Suprapubic skin (tissue), 4 donors: ENCODE results near the gene TMEM175. TPM values are rescaled to one million over a fixed set of nuclear protein-coding genes. Genes with fewer than 3 reads are reported as not detected.

ENCODE experiments used
- DNase-seq, 2 donors: peaks; one replicate each; pipeline ENCODE4 v3.0.0-alpha.2; 2019; ENCODE audit warnings: low spot score in 2 of 2
- H3K27ac ChIP-seq: fragments of 200-600 bp; sonication (generic); one replicate; pipeline ENCODE4 v1.5.1; 2019
- H3K27me3 ChIP-seq: fragments of 200-600 bp; sonication (generic); one replicate; pipeline ENCODE4 v1.5.1; 2019
- H3K36me3 ChIP-seq: fragments of 200-600 bp; sonication (generic); one replicate; pipeline ENCODE4 v1.5.1; 2019
- H3K4me1 ChIP-seq: fragments of 200-600 bp; sonication (generic); one replicate; pipeline ENCODE4 v1.5.1; 2019
- H3K4me3 ChIP-seq: fragments of 200-600 bp; sonication (generic); one replicate; pipeline ENCODE4 v1.5.1; 2019; ENCODE audit warnings: mild to moderate bottlenecking
- H3K9me3 ChIP-seq: fragments of 200-600 bp; sonication (generic); one replicate; pipeline ENCODE4 v1.5.1; 2019
- EP300 ChIP-seq: sonication (generic); formaldehyde crosslinking; IDR thresholded peaks from one replicate; pipeline ENCODE4 v1.6.1; 2017; ENCODE audit warnings: antibody characterized with exemption
- POLR2A ChIP-seq, 2 donors: fragments of 450-650 bp; IDR thresholded peaks; one replicate each; pipeline ENCODE4 v1.6.1; 2017; ENCODE audit warnings: antibody characterized with exemption in 2 of 2, mild to moderate bottlenecking in 2 of 2, moderate library complexity in 2 of 2
- POLR2AphosphoS5 ChIP-seq, 3 donors: sonication (generic); formaldehyde crosslinking; IDR thresholded peaks; one replicate each; pipeline ENCODE4 v1.6.1; 2017; ENCODE audit warnings: antibody characterized with exemption in 3 of 3
- WGBS: methylation state at CpG from one replicate; pipeline ENCODE4 v1.1.5; 2018; 5-methylcytosine and 5-hydroxymethylcytosine counted together
- total RNA-seq, 4 donors: library from RNA; depleted of rRNA; stranded (reverse); fragments of >200 nt; gene quantifications; one replicate each; pipeline ENCODE4 v1.1.0, GENCODE V29; 2016
- TF ChIP-seq, protein P1 (sequence below), 2 donors: fragments of 200-600 bp in 1 of 2; fragments of 450-650 bp in 1 of 2; sonication (generic) in 1 of 2; IDR thresholded peaks; one replicate each; pipeline ENCODE4 v1.5.1; 2016 to 2019; ENCODE audit warnings: antibody characterized with exemption in 2 of 2, mild to moderate bottlenecking in 1 of 2, moderate library complexity in 1 of 2

TMEM175 gene
- 10 to 100 TPM; 41.1 to 98.3 (median 65.3) TPM for total RNA-seq

DNA sequence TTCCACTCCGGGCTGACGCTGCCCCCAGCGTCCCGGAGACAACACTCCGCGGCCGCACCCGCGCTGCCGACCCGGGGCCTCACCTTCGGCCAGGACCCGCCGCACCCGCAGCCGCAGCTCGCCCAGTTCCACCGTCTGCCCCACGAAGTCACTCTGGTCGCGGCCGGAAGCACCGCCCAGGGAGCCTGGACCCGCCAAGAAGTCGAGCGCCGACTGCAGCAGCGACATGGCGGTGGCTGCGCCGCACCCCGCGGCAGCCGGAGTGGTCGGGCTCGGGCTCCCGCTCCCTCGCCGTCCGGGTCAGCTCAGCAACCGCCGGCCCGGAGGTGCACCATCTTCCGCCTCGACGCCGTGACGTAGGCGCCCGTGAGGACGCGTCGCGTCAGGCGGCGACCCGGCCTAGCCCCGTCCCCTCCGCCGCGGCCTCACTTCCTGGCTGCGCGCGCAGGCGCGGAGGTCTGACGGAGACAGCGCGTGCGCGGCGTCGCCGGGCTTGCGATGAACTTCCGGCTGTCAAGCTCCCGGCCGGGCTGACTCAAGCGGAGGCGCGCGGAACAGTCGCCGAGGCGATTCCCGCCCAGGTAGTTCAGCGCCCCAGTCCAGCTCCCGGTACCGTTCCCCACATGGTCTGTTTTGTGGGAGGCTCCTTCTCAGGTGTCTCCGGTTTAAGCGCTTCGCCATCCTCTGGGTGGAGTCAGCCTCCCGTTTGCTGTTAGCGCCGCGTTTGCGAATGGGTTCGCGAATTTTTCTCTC is at the start of gene TMEM175, which contains the start of gene GAK:
TSS of gene TMEM175 (plus strand) at position 501 of the 753 bp plus-strand sequence. CDS start 15,280 bp downstream, outside the sequence.
TSS of gene GAK (minus strand) at position 357 of the 753 bp plus-strand sequence. CDS start at position 228, 129 bp downstream.
- TF ChIP-seq POLR2AphosphoS5 (IDR thresholded peaks at IDR 0.05) (peak in 2 of 3 donors; percentile 7 to 86), EP300 (no peak), POLR2A (IDR thresholded peaks at IDR 0.05) (peak in 1 of 2 donors; percentile 60)
- TF ChIP-seq, protein P1, sequence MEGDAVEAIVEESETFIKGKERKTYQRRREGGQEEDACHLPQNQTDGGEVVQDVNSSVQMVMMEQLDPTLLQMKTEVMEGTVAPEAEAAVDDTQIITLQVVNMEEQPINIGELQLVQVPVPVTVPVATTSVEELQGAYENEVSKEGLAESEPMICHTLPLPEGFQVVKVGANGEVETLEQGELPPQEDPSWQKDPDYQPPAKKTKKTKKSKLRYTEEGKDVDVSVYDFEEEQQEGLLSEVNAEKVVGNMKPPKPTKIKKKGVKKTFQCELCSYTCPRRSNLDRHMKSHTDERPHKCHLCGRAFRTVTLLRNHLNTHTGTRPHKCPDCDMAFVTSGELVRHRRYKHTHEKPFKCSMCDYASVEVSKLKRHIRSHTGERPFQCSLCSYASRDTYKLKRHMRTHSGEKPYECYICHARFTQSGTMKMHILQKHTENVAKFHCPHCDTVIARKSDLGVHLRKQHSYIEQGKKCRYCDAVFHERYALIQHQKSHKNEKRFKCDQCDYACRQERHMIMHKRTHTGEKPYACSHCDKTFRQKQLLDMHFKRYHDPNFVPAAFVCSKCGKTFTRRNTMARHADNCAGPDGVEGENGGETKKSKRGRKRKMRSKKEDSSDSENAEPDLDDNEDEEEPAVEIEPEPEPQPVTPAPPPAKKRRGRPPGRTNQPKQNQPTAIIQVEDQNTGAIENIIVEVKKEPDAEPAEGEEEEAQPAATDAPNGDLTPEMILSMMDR (IDR thresholded peaks at IDR 0.05), result no peak
- Histone ChIP-seq H3K27ac (peak within 1 kb of the TSS; percentile 92), H3K36me3 (no peaks in the 10 kb centered on the region), H3K4me3 (peak within 1 kb of the TSS; percentile 96), H3K27me3 (no peaks in the 10 kb centered on the region), H3K4me1 (peaks cover 50% of the 10 kb centered on the region), H3K9me3 (no peaks in the 10 kb centered on the region)
- DNase-seq, result peak; percentile 96 to 97
- 0% methylated on average over 25 of the region's 99 CpGs for WGBS

DNA sequence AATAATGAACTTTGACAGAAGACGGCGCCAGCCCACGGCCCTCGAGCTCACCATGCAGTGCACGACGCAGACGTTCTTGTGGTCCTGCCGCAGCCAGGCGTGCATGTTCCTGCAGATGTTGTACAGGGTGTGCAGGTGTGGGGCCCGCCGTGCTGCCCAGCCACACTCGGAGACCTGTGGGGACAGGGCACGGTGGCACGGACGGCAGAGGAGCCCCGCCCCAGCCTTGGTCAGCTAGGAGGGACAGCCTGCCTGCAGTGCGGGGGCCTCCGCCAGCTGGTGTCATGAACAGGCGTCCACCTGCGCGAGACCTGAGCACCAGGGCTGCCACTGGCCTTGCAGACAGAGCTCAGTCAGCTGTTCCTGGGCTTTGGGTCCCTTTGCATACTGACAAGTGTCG is 49.6 kb upstream of the TMEM175 start:
- H3K4me1 ChIP-seq, result no peaks in the 10 kb centered on the region
- no peak overlapping the region for H3K27ac ChIP-seq
- no peaks in the 10 kb centered on the region for H3K9me3 ChIP-seq
- TF ChIP-seq EP300, result no peak
- DNase-seq, result no peak
- H3K36me3 ChIP-seq, result peaks cover 93% of the 10 kb centered on the region
- no peaks in the 10 kb centered on the region for H3K27me3 ChIP-seq
- 97% methylated on average over 11 of the region's 22 CpGs for WGBS
- no peak overlapping the region for H3K4me3 ChIP-seq

DNA sequence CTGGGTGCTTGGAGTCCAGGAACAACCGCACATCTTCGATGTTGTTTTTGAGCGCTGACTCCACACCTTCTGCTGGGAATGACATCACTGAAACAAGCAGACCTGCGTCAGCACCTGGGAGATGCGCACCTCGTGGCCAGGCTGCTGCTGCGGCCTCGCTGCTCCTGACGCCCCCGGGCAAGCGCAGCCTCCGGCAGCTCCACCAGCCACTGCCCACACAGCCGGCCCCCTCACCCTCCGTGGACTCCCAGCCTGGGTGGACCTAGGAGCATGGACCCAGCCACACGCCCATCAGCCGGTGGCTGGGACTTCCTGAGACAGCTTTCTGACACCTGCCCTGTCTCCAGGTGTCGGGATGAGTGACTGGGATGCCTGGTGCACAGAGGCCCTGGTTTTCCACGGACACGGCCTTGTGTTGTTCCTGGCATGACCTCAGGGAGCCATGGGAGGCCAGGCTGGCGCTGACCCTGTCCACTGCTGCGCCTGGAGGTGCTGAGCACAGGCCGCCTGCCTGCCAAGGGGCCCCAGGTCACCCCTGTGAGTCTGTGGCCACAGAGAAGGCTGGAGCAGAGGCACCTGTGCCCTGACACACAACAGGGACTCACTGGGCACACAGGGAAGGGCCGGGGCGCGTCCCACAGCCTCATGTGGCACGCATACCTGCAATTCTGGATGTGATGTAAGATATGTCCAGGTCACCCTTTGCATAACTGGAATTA is 48.7 kb upstream of the TMEM175 start:
- peaks cover 92% of the 10 kb centered on the region for H3K36me3 ChIP-seq
- TF ChIP-seq, protein P1 (IDR thresholded peaks at IDR 0.05), result no peak
- no peak for TF ChIP-seq POLR2AphosphoS5 (IDR thresholded peaks at IDR 0.05)
- no peak for TF ChIP-seq EP300
- no peak for TF ChIP-seq POLR2A (IDR thresholded peaks at IDR 0.05)
- H3K27me3 ChIP-seq, result no peaks in the 10 kb centered on the region
- H3K4me3 ChIP-seq, result no peak overlapping the region
- no peaks in the 10 kb centered on the region for H3K9me3 ChIP-seq
- 98% methylated on average over 20 of the region's 26 CpGs for WGBS
- H3K27ac ChIP-seq, result no peak overlapping the region
- no peak for DNase-seq
- H3K4me1 ChIP-seq, result no peaks in the 10 kb centered on the region

DNA sequence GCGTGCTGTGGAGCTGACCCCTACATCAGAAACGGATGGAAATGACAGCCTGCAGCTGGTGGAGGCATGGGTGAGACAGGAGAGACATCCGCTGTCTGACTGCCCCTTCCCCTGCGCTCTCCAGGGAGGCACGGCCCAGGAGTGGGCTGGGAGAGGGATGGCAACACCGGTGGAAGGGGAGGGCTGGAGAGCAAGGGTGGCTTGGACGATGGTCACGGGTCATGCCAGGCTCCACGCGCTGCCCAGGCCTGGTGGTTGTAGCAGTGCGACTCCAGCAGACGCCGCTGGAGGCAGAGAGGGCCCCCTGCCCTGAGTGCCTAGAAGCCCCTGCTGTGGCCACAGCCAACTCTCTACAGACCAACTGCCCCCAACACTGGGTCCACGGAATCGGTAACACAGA is 48.0 kb upstream of the TMEM175 start:
- WGBS, result 96% methylated on average over 14 of the region's 15 CpGs
- peaks cover 92% of the 10 kb centered on the region for H3K36me3 ChIP-seq

DNA sequence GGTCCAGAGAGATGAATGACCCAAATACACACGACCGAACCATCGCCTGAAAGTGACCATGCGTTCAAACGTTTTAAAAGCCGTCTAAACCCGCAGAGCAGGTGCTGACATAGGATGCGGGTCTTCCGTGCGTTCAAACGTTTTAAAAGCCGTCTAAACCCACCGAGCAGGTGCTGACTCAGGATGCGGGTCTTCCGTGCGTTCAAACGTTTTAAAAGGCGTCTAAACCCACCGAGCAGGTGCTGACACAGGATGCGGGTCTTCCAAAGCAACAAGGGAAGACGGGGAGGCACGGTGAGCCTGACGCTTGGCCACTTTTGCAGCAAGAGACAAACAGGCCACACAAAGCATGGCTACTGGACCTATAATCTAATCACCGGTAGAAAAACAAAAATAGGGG is 47.4 kb upstream of the TMEM175 start:
- peaks cover 92% of the 10 kb centered on the region for H3K36me3 ChIP-seq
- no peaks in the 10 kb centered on the region for H3K4me1 ChIP-seq
- no peak overlapping the region for H3K27ac ChIP-seq
- TF ChIP-seq EP300 (no peak), POLR2AphosphoS5 (IDR thresholded peaks at IDR 0.05) (no peak), POLR2A (IDR thresholded peaks at IDR 0.05) (no peak)
- TF ChIP-seq, protein P1 (IDR thresholded peaks at IDR 0.05), result no peak
- no peak overlapping the region for H3K4me3 ChIP-seq
- WGBS, result 89% methylated on average over 24 of the region's 24 CpGs
- H3K27me3 ChIP-seq, result no peaks in the 10 kb centered on the region
- no peak for DNase-seq
- no peaks in the 10 kb centered on the region for H3K9me3 ChIP-seq

More for the DNA sequence above, 48.0 kb upstream of the TMEM175 start:
- DNase-seq, result no peak
- no peak overlapping the region for H3K27ac ChIP-seq
- H3K4me1 ChIP-seq, result no peaks in the 10 kb centered on the region
- H3K27me3 ChIP-seq, result no peaks in the 10 kb centered on the region
- TF ChIP-seq, protein P1 (IDR thresholded peaks at IDR 0.05), result no peak
- no peak for TF ChIP-seq POLR2AphosphoS5 (IDR thresholded peaks at IDR 0.05)
- no peak for TF ChIP-seq POLR2A (IDR thresholded peaks at IDR 0.05)
- no peak for TF ChIP-seq EP300
- H3K4me3 ChIP-seq, result no peak overlapping the region
- no peaks in the 10 kb centered on the region for H3K9me3 ChIP-seq
